Stimulated activated effector memory CD8-positive, alpha-beta T cell treated with anti-CD3 and anti-CD28 coated beads, Interleukin-12 subunit alpha, Interleukin-12 subunit beta, amount 100 ng/mL, for 72 hours (primary cell): ENCODE measurements around the gene HJURP.

Source experiments
- ATAC-seq: fragments of 150-1000 bp; cut with Tn5 transposase; 2 replicates; pipeline ENCODE4 v1.10.0; 2021
- DNase-seq, 2 donors: peaks; one replicate each; pipeline ENCODE4 v3.0.0; 2021 to 2022; ENCODE audit warnings: low spot score in 2 of 2
- H3K27ac Mint-ChIP-seq: one replicate; pipeline ENCODE4 v1.8.0; 2022; ENCODE audit warnings: mild to moderate bottlenecking, mixed read lengths
- H3K36me3 Mint-ChIP-seq: one replicate; pipeline ENCODE4 v1.8.0; 2022; ENCODE audit warnings: mild to moderate bottlenecking, mixed read lengths
- H3K4me1 Mint-ChIP-seq: one replicate; pipeline ENCODE4 v1.8.0; 2022; ENCODE audit warnings: mixed read lengths
- H3K4me3 Mint-ChIP-seq: one replicate; pipeline ENCODE4 v1.8.0; 2022; ENCODE audit warnings: mild to moderate bottlenecking, mixed read lengths
- H3K9me3 Mint-ChIP-seq: one replicate; pipeline ENCODE4 v1.8.0; 2022; ENCODE audit warnings: mixed read lengths

The HJURP gene

GRCh38 chr2:233856184-233856583 is 1.8 kb upstream of the HJURP start:
- Mint-ChIP-seq H3K9me3 (no peaks in the 10 kb centered on the region), H3K36me3 (peaks cover 37% of the 10 kb centered on the region), H3K27ac (no peak overlapping the region), H3K4me3 (peak overlapping the region; percentile 99), H3K4me1 (peaks cover 33% of the 10 kb centered on the region)
- no peak for ATAC-seq
- DNase-seq: no peak

DNA sequence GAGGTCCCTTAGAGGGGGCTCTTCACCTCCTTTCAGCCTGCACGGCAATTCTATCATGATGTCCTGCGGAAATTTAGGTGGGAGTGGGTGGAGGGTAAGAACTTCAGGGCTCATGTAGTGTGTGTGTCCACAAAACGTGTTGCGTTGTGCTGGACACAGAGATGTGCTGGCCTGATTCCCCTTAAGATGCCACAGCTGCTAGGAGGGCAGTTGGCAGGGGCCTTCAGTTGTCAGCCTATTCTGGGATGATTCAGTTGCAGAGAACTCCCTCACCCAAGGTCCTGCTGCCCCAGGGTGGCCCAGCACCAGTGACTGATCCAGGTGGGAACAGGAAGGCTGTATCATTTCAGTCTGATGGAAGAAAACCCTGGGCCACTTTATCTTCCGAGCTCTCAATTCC is 1.0 kb upstream of the HJURP start:
- Mint-ChIP-seq H3K27ac (peak overlapping the region; percentile 96), H3K4me3 (peak overlapping the region; percentile 99), H3K36me3 (peaks cover 45% of the 10 kb centered on the region), H3K4me1 (peaks cover 33% of the 10 kb centered on the region), H3K9me3 (no peaks in the 10 kb centered on the region)
- DNase-seq (no peak), ATAC-seq (no peak)

- peak overlapping the region; percentile 99 for H3K4me3 Mint-ChIP-seq
- H3K36me3 Mint-ChIP-seq: peaks cover 60% of the 10 kb centered on the region
Measured at GRCh38 chr2:233853883-233854240, 473 bp downstream of the HJURP start.

GRCh38 chr2:233853353-233853752 is 982 bp downstream of the HJURP start:
- no peak for DNase-seq
- Mint-ChIP-seq H3K4me3 (peak overlapping the region; percentile 99), H3K36me3 (peaks cover 65% of the 10 kb centered on the region), H3K4me1 (peaks cover 35% of the 10 kb centered on the region), H3K9me3 (no peaks in the 10 kb centered on the region), H3K27ac (peak overlapping the region; percentile 96)
- ATAC-seq: no peak

More at GRCh38 chr2:233853883-233854240, 473 bp downstream of the HJURP start:
- Mint-ChIP-seq H3K9me3 (no peaks in the 10 kb centered on the region), H3K4me1 (peaks cover 33% of the 10 kb centered on the region), H3K27ac (peak overlapping the region; percentile 96)
- ATAC-seq (peak; percentile 0), DNase-seq (no peak)

DNA sequence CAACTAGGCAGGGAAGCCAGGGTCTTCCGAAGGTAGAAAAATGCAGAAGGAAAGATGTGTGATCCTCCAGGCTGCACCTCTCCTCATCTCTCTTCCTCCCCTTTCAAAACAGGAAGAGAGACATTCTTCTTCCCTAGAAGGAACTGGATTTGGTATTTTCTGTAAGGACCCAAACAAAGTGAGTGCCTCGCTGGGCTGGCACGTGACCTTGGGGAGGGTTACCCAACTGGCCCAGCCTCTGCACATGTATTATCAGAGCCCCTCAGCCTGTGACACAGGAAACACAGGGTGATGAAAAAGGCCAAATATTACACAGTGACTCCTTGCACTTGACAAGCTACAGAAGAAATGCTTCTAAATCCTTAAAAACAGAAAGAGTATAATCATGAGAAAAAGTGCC is 2.3 kb downstream of the HJURP start:
- Mint-ChIP-seq H3K36me3 (peaks cover 78% of the 10 kb centered on the region), H3K9me3 (no peaks in the 10 kb centered on the region), H3K27ac (no peak overlapping the region), H3K4me1 (peaks cover 34% of the 10 kb centered on the region), H3K4me3 (peak overlapping the region; percentile 99)
- no peak for DNase-seq
- ATAC-seq: no peak

DNA sequence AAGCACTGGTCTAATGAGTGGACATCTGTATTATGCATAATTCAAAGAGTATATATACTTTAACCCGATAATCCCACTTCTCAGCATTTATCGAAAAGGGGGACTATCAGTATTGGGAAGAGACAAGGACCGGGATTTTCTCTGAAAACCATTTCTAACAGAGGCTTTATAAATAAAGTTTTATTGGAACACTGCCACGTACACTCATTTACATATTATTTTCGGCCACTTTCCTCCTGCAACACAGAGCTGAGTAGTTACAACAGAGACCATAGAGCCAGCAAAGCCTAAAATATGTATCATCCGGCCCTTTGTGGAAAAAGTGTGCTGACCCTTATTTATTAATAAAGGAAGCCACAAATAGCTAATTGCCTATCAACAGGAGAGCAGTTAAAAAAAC is 3.2 kb downstream of the HJURP start:
- no peak for DNase-seq
- Mint-ChIP-seq H3K27ac (no peak overlapping the region), H3K4me1 (peaks cover 34% of the 10 kb centered on the region), H3K9me3 (no peaks in the 10 kb centered on the region), H3K4me3 (no peak overlapping the region), H3K36me3 (peaks cover 87% of the 10 kb centered on the region)
- ATAC-seq: no peak

- Mint-ChIP-seq H3K9me3 (no peaks in the 10 kb centered on the region), H3K4me3 (no peak overlapping the region), H3K4me1 (peaks cover 31% of the 10 kb centered on the region), H3K27ac (no peak overlapping the region), H3K36me3 (peaks cover 91% of the 10 kb centered on the region)
- no peak for DNase-seq
- no peak for ATAC-seq
Measured at GRCh38 chr2:233850745-233851144, 3.6 kb downstream of the HJURP start.

GRCh38 chr2:233849607-233850271 is 4.6 kb downstream of the HJURP start:
- H3K9me3 Mint-ChIP-seq: no peaks in the 10 kb centered on the region
- no peak overlapping the region for H3K27ac Mint-ChIP-seq
- H3K4me1 Mint-ChIP-seq: peaks cover 21% of the 10 kb centered on the region
- no peak for DNase-seq
- no peak for ATAC-seq
- H3K36me3 Mint-ChIP-seq: peaks cover 100% of the 10 kb centered on the region
- H3K4me3 Mint-ChIP-seq: no peak overlapping the region

DNA sequence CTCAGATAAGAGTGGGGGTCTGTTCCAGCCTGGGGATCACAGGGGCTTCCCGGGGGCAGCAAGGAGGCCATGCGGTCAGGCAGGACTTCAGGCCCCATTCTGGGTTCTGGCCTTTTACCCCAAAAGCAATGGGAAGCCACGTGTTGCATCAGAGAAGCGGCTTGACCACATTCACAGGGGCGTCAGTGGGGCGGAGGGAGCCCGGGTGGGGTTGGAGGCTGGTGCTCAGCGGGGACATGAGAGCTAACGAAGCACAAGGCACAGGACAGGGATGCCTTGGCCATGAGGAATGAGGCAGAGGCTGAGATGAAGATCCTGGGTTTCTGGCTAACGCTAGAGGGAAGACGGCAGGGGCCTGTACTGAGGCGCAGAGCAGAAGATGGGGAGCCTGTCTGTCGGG is 6.1 kb downstream of the HJURP start:
- Mint-ChIP-seq H3K4me3 (no peak overlapping the region), H3K9me3 (no peaks in the 10 kb centered on the region), H3K4me1 (peaks cover 13% of the 10 kb centered on the region), H3K36me3 (peaks cover 100% of the 10 kb centered on the region), H3K27ac (no peak overlapping the region)
- ATAC-seq (no peak), DNase-seq (no peak)

DNA sequence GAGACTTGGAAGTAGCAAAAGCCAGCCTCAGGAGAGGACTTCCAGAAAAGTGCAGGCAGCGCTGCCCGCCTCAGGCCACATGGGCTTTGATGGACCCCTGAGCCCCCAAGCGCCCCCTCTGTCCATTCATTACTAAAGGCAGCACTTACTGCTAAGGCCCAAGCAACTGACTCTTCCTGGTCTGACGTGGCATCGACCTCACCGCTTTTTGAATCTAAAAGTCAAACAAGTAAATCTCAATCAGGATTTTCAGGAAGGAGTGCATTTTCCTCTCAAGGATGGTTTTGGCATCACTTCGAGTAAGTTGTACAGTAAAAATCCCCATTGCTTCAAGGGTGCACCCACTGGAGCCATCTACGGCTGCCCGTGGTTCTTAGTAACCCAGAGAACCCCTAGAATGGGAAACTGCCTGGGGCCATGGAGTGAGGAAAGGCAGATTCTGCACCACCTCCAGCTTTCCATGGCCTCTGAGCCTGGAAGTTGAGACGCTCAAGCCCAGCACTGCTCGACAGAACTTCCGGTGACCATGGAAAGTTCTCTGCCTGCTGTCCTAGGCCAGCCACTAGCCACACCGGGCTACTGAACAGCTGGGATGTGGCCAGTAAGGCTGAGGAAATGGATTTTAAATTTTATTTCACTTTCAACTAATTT is 7.0 kb downstream of the HJURP start:
- Mint-ChIP-seq H3K27ac (no peak overlapping the region), H3K4me3 (no peak overlapping the region), H3K36me3 (peaks cover 100% of the 10 kb centered on the region), H3K4me1 (peaks cover 9% of the 10 kb centered on the region), H3K9me3 (no peaks in the 10 kb centered on the region)
- no peak for ATAC-seq
- DNase-seq: no peak

DNA sequence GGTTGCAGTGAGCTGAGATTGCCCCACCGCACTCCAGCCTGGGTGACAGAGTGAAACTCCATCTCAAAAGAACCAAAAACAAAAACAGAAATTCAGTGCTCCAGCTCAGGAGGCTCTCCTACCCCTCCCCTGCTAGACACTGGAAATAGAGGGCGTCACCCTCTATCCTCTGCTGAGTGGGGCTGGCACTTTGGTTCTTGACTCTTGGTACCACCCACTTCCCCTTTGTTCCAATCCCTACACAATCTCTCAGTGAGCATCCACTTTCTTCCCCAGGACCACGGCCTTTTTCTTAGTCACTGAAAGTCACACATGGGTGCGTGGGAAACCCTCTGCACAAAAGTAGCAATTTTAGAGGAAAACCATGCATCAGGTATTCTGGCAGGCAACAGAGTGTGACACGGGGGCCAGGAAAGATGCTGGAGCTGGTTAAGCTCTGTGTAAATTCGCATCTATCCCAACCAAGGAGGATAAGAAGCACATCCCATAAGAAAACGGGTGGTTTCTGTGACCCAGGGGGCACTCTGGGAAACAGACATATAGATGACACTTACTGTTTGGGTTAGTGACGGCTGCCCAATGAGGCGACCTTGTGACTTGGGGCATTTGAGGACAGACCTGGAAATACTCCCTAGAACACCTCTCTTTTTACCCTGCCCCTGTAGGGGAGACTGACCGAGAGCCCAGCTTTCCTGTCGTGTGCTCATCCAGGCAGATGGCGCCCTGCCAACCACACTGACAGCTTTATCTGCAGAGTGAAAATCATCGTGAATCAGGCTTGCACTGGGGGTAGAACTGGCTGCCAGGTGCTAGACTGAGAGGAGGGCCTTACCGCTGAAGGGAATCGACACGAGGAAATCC is 7.7 kb downstream of the HJURP start:
- H3K4me1 Mint-ChIP-seq: peaks cover 6% of the 10 kb centered on the region
- no peak overlapping the region for H3K27ac Mint-ChIP-seq
- no peak for DNase-seq
- H3K4me3 Mint-ChIP-seq: no peak overlapping the region
- H3K9me3 Mint-ChIP-seq: no peaks in the 10 kb centered on the region
- peaks cover 100% of the 10 kb centered on the region for H3K36me3 Mint-ChIP-seq
- no peak for ATAC-seq

- ATAC-seq: no peak
Measured at GRCh38 chr2:233845301-233846060, 8.9 kb downstream of the HJURP start.

GRCh38 chr2:233844836-233845235 is 9.5 kb downstream of the HJURP start:
- Mint-ChIP-seq H3K4me1 (peaks cover 16% of the 10 kb centered on the region), H3K9me3 (no peaks in the 10 kb centered on the region)

More at GRCh38 chr2:233845301-233846060, 8.9 kb downstream of the HJURP start:
- H3K9me3 Mint-ChIP-seq: no peaks in the 10 kb centered on the region
- no peak overlapping the region for H3K27ac Mint-ChIP-seq
- DNase-seq: no peak
- peaks cover 100% of the 10 kb centered on the region for H3K36me3 Mint-ChIP-seq
- peaks cover 9% of the 10 kb centered on the region for H3K4me1 Mint-ChIP-seq
- no peak overlapping the region for H3K4me3 Mint-ChIP-seq

GRCh38 chr2:233844064-233844807 is 10.1 kb downstream of the HJURP start:
- Mint-ChIP-seq H3K9me3 (no peaks in the 10 kb centered on the region), H3K36me3 (peaks cover 100% of the 10 kb centered on the region), H3K4me3 (no peak overlapping the region), H3K4me1 (peaks cover 17% of the 10 kb centered on the region), H3K27ac (no peak overlapping the region)
- DNase-seq: no peak
- no peak for ATAC-seq

More at GRCh38 chr2:233844836-233845235, 9.5 kb downstream of the HJURP start:
- Mint-ChIP-seq H3K4me3 (no peak overlapping the region), H3K36me3 (peaks cover 100% of the 10 kb centered on the region), H3K27ac (no peak overlapping the region)
- ATAC-seq: no peak
- no peak for DNase-seq
